Stimulated activated CD4-positive, alpha-beta T cell treated with anti-CD3 and anti-CD28 coated beads, Interleukin-1b, Interleukin-23, amount 100 ng/mL, for 48 hours (primary cell): Measurements from ENCODE around the gene ISYNA1.

Source experiments
- DNase-seq: peaks from one replicate; pipeline ENCODE4 v3.0.0-alpha.2; 2020

ISYNA1 gene

DNA sequence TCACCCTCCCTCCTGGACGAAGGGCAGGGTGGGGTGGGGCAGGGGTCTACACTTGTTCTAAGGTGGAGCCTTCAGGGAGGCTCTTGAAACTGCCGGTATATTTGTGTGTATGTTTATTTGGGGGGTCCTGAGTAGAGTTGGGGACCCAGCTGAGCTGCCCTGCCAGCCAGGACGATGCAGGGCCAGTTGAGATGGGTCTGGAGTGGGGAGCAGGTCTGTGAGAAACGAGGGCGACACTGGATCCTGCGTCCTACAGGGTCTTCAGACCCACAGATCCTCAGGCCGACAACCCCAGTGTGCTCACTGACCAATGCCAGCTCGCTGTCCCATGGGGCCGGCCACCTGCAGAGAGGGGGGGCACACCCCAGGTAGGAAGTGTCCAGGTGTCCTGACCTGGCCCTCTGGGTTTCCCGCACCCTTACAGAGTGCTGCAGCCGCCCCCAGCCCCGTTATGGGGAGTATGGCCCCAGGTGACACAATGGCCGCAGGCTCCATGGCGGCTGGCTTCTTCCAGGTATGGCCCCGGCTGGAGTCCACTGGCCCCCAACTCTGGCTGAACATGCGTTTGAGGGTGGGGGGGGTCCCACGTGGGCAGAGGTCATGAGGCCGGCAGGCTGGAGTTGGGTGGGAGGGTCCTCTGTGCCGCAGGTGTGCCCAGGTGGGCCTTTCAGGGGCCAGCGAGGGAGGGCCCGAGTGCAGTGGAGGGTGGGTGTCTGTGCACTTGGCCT lies 7.4 kb downstream of the ISYNA1 start:
- DNase-seq: no peak

- no peak for DNase-seq
Measured at GRCh38 chr19:18429717-18430416, 8.1 kb downstream of the ISYNA1 start.

GRCh38 chr19:18428787-18429674 lies 8.9 kb downstream of the ISYNA1 start:
- DNase-seq: peak; percentile 75

GRCh38 chr19:18428173-18428786 lies 9.7 kb downstream of the ISYNA1 start:
- DNase-seq: no peak

- no peak for DNase-seq
Measured at GRCh38 chr19:18427743-18428113, 10.2 kb downstream of the ISYNA1 start.

DNA sequence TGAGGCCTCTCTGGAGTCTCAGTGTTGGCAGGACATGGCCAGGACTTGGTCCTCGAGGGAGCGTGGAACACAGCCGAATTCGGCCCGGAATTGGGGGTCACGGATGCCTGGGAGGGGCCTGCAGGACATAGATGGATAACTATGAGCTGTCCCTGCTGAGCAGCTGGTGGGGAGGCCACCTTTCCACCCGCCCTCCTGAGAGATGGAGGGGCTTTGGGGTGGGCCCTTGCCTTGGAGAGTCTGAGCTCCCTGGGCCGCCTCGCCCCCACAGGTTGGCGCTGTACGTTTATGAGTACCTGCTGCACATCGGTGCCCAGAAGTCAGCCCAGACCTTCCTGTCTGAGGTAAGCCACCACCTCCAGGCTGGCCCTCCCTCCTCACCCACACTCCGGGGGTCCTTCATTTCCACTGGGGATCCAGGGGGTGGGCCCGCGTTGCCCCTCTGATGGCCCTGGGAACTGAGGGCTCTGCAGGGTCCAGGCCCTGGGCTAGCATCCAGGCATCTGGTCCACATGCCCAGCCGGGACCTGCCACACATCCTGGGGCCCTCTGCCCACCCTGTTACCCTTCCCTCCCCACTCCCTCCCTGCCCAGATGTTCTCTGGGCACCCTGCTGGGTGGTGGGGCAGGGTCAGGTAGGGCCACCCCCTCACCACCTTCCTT lies 10.7 kb downstream of the ISYNA1 start:
- DNase-seq: no peak

GRCh38 chr19:18426416-18426767 lies 11.5 kb downstream of the ISYNA1 start:
- no peak for DNase-seq

DNA sequence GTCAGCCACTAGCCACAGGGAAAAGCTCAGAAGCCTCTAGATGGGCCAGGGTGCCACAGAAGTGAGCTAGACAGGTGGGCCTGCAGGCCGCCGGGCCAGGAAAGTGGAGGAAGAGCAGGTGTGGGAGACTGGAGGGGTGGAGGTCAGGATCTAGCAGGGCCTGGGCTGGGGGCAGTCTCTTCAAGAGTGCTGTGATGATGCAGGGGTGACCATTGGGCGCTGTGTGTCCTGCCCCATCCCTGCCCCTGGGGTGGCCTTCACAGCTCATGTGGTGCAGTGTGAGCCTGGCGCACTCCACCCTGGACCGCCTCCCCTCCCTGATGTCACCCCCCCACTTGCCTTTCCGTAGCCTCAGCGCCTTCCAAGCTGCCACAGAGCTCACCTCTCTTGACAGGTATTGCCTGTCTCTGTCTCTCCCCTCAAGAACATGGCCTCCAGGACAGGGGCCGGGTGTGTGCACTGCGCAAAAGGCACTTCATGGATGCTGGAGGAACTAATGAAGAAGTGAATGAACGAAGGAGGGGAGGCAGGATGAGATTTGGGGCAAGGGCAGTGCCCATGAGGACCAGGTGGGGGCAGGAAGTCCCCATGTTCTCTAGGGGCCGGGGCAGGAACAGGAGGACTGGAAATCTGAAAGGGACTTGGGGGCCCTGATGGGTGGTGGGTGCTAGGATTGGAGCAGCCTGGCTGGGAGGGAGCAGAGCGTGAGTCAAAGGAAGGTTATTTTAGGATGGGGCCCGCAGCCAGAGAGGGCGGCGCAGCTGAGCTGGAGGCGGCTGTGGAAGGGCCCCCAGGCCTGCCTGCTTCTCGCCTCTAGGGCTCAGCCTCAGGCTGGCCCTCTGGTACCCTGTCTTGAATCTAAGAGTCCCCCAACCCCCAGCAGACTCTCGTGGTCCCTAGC lies 12.2 kb downstream of the ISYNA1 start:
- no peak for DNase-seq

DNA sequence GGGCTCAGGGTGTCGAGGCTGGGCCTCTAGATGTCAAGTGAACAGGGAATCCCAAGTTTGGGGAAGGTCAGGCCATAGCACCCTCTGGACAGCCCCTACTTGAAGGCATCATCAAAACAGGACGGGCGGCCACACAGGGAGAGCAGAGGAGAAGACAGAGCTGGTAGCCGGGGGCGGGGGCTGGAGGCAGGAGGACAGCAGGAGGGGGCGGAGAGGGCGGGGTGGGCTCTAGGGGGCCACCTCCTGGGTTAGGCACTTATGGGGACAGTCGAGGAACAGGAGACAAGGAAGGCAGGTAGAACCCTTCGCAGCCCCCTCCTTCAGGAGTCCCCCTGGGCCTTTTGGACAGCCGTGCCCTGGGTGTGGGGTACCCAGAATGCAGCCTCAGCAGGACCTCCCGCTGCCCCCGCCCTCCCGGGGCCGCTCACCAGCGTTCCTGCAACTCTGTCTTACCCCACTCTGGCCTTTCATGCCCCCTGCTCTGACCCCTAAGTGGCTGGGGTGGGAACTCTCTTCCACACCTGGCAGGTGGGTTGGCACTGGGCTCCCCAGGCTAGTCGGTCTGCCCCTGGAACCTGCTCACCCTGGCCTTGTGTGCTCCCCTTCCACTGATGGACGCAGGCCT lies 12.9 kb downstream of the ISYNA1 start:
- DNase-seq: no peak

DNA sequence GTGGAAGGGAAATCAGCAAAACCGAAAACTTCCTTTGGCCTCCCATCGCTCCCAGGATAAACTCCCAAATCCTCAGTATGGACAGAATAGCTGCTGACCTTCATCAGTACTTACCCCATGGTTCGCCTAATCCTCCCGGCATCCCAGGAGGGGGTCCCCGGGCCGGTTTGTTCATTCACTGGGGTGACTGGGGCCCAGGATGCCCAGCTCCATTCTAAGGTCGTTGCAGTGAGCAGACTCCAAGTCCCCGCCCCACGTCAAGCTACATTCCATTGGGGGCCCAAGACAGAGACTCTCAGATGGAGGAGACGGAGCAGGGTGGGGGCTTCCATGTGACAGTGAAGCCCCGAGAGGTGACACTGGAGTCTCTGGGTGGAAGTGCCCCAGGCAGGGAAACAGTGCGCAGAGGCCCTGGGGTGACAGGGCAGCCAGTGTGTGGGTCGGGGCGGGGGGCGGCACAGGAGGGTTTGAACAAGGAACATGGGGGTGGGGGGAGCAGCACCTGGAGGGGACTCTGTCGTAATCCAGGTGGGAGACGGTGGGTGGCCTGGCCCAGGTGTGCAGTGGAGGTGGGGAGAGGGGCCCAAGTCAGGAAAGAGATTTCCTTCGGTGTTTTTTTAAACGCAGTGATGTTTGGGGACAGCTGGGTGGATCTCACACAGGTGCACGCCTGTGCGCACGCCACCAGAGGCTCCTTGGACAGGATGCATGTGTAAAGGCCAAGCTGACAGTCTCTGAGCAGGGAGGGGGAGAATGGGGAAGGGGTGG lies 13.6 kb downstream of the ISYNA1 start:
- no peak for DNase-seq

DNA sequence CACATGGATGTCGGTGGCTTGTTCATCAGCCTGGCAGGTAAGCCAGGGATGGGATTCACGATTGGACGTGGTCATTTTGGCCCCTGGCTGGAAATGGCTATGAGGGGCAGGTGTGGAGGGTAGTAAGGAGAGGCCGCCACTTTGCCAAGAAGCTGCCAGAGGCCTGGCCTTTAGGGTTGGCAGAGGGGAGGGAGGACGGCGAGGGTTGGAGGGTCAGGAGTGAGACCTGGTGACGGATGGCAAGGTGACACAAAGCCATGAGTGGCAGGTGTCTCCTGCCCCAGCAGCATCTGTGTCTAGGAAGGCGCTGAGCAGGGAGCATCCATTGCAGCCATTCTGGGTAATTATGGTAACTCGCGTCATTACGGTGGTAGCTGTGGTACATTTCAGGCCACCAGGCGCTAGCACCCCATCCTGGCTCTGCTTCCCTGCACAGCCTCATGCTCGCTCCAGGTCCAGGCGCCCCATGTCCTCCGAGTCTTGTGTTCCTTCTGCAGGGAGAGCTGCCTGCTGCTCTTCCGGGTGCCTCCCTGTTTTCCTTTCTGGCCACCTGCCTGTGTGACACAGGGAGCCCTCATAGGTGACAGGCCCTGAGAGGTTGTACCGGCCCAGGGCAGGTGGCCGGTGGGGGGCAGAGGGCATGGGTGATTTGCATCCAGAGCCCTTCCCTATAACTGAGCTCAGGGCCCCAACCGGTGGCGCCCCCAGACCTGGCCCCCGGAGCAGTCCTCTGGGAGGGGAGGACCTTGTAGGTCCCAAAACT lies 14.5 kb downstream of the ISYNA1 start:
- no peak for DNase-seq

GRCh38 chr19:18422530-18423191 lies 15.3 kb downstream of the ISYNA1 start:
- DNase-seq: no peak

DNA sequence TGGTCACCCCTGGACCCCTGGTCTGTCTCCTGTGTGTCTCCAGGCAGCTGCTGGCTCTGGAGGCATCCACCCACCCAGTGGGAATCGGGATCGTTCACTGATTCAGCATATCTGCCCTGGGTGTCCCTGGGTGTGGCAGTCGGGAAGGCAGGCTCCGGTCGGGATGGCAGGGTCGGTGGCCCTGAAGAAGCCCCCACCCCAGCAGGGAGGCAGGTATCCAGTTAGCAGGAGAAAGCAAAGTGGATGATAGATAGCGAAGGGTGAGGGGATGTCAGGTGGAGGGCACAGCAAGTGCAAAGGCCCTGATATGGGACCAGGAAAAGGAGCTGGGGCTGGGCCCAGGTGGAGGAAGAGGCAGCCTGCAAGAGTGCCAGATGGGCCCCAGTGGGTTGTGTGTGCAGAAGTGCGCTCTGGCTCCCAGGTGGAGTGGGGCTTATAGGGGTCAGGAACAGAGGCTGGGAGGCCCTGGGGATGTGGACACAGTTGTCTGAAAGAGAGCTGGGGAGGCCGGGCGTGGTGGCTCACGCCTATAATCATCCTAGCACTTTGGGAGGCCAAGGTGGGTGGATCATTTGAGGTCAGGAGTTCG lies 16.5 kb downstream of the ISYNA1 start:
- DNase-seq: no peak

- DNase-seq: no peak
Measured at GRCh38 chr19:18420930-18421329, 17.0 kb downstream of the ISYNA1 start.

- DNase-seq: peak; percentile 53
Measured at GRCh38 chr19:18419699-18420460, 18.1 kb downstream of the ISYNA1 start.

DNA sequence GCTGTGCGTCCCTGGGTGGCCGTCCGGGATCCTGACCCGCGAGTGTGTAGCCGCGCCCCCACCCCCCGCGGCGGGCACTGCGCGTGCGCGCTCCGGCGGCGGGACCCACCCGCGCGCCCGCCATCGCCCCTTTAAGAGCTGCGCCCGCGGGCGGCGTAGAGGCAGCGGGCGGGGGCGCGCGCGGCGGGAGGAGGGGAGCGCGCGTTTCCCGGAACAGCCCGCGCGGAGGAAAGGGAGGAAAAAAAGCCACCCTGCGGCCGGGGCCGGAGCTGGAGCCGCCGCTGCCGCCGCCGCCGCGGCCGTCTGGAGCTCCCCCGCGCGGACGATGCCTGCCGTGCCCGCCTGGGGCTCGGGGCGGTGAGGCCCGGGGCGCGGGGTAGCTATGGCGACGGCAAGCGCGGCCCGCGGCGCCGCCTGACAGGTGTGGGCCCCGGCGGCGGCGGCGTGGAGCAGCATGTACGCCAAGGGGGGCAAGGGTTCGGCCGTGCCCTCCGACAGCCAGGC lies 18.7 kb downstream of the ISYNA1 start, which contains the start of gene SSBP4:
SSBP4 (plus strand) TSS at position 204 of the 504 bp plus-strand sequence; CDS start at position 455, 251 bp downstream.
- peak; percentile 60 for DNase-seq

GRCh38 chr19:18418483-18419194 lies 19.3 kb downstream of the ISYNA1 start:
- no peak for DNase-seq
